ENCODE measurements around the gene FPGT.

FPGT gene

DNA sequence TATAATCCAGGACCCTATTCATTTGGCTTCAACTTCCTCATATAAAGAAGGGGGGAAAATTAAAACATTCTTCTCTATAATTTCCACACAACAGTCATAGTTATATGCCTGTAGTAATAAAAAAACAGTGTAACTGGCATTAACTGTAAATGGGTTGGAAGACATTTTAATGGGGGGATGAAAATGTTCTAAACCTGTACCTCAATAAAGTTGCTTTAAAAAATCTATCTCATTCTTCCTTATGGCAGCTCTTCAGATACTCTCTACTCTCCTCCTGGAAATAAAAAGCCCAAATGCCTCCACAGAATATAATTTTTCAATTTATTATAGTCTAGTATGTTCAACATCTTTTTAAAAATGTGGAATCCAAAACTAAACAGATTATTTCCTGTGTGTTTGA is 2.7 kb upstream of the FPGT start:
- DNase-seq (ENCODE audit: low read depth), result no peak
- TF ChIP-seq, protein P1, sequence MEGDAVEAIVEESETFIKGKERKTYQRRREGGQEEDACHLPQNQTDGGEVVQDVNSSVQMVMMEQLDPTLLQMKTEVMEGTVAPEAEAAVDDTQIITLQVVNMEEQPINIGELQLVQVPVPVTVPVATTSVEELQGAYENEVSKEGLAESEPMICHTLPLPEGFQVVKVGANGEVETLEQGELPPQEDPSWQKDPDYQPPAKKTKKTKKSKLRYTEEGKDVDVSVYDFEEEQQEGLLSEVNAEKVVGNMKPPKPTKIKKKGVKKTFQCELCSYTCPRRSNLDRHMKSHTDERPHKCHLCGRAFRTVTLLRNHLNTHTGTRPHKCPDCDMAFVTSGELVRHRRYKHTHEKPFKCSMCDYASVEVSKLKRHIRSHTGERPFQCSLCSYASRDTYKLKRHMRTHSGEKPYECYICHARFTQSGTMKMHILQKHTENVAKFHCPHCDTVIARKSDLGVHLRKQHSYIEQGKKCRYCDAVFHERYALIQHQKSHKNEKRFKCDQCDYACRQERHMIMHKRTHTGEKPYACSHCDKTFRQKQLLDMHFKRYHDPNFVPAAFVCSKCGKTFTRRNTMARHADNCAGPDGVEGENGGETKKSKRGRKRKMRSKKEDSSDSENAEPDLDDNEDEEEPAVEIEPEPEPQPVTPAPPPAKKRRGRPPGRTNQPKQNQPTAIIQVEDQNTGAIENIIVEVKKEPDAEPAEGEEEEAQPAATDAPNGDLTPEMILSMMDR (conservative IDR thresholded peaks at IDR 0.05; ENCODE audit: control insufficient read depth, insufficient read depth, low read depth, low read length), result no peak
- H3K4me3 ChIP-seq (ENCODE audit: control insufficient read depth, low read depth, low read length), result no peak overlapping the region

DNA sequence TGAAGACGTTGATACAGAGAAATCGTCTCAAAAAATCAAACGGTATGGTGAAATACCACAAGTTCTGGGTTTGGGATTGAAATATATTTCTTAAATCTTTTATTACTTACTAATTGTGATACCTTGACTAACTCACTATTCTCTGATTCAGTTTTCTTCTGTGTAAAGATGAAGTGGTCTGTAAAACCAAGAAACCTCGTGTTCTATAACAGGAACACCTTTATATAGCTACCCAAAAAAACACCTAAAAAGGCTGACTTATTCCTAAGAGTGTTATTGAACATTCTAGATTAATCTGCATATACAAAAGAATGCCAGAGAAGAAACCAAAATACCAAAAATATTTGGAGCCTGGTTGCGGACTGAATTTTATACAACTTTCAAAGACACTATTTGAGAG is 787 bp upstream of the FPGT start:
- H3K4me3 ChIP-seq (ENCODE audit: control insufficient read depth, low read depth, low read length), result peak overlapping the region; percentile 87
- DNase-seq (ENCODE audit: low read depth), result no peak
- TF ChIP-seq, protein P1 (conservative IDR thresholded peaks at IDR 0.05; ENCODE audit: control insufficient read depth, insufficient read depth, low read depth, low read length), result no peak

DNA sequence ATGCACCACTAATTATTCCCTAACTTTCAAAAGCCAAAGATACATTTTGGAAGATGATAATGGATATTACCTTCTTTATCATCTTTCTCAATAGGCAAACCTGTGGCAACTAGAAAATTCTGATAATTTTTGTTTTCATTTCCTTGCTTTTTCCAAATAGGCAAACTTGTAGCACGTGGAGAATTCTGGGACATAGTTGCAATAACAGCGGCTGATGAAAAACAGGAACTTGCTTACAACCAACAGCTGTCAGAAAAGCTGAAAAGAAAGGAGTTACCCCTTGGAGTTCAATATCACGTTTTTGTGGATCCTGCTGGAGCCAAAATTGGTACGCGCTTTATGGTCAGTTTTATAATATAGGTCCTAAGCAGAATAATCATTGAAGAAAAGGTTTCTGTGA is 1.5 kb downstream of the FPGT start:
- TF ChIP-seq, protein P1 (conservative IDR thresholded peaks at IDR 0.05; ENCODE audit: control insufficient read depth, insufficient read depth, low read depth, low read length), result no peak
- DNase-seq (ENCODE audit: low read depth), result no peak
- H3K4me3 ChIP-seq (ENCODE audit: control insufficient read depth, low read depth, low read length), result no peak overlapping the region

- no peak overlapping the region for H3K4me3 ChIP-seq (ENCODE audit: control insufficient read depth, low read depth, low read length)
- TF ChIP-seq, protein P1 (conservative IDR thresholded peaks at IDR 0.05; ENCODE audit: control insufficient read depth, insufficient read depth, low read depth, low read length), result no peak
- no peak for DNase-seq (ENCODE audit: low read depth)
Measured at GRCh38 chr1:74205266-74205665, 7.2 kb downstream of the FPGT start.

GRCh38 chr1:74215229-74215628 is 17.2 kb downstream of the FPGT start:
- no peak for DNase-seq (ENCODE audit: low read depth)
- TF ChIP-seq, protein P1 (conservative IDR thresholded peaks at IDR 0.05; ENCODE audit: control insufficient read depth, insufficient read depth, low read depth, low read length), result no peak

GRCh38 chr1:74222701-74223100 is 24.7 kb downstream of the FPGT start:
- TF ChIP-seq, protein P1 (conservative IDR thresholded peaks at IDR 0.05; ENCODE audit: control insufficient read depth, insufficient read depth, low read depth, low read length), result no peak
- no peak overlapping the region for H3K4me3 ChIP-seq (ENCODE audit: control insufficient read depth, low read depth, low read length)
- DNase-seq (ENCODE audit: low read depth), result no peak

More at GRCh38 chr1:74215229-74215628, 17.2 kb downstream of the FPGT start:
- H3K4me3 ChIP-seq (ENCODE audit: control insufficient read depth, low read depth, low read length), result no peak overlapping the region

DNA sequence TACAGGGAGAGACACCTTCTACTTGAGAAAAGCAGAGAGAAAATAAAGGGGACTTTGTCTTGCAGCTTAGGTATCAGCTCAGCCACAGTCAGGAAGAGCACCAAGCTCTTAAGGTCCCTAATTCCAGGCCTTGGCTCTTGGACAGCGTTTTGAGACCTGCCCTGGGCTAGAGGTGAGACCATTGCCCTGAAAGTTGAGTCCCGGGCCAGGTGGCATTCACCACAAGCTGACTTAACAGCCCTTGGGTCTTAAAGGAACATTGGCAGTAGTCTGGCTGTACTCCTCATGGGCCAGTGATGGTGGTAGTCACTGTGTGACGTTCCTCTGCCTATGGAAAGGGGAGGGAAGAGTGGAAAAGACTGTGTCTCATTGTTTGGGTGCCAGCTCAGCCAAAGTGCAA is 25.4 kb downstream of the FPGT start:
- TF ChIP-seq, protein P1 (conservative IDR thresholded peaks at IDR 0.05; ENCODE audit: control insufficient read depth, insufficient read depth, low read depth, low read length), result no peak
- DNase-seq (ENCODE audit: low read depth), result no peak
- no peak overlapping the region for H3K4me3 ChIP-seq (ENCODE audit: control insufficient read depth, low read depth, low read length)
